ENCODE data around the gene LPGAT1. TPM values are rescaled to one million over a fixed set of nuclear protein-coding genes. Genes with fewer than 3 reads are reported as not detected.
A peak's percentile ranks its signal among the peaks of the same experiment; 100 is the strongest.

The LPGAT1 gene
- total RNA-seq, 4 donors from 2014 or later = 49.0 to 76.2 (median 62.2) TPM

DNA sequence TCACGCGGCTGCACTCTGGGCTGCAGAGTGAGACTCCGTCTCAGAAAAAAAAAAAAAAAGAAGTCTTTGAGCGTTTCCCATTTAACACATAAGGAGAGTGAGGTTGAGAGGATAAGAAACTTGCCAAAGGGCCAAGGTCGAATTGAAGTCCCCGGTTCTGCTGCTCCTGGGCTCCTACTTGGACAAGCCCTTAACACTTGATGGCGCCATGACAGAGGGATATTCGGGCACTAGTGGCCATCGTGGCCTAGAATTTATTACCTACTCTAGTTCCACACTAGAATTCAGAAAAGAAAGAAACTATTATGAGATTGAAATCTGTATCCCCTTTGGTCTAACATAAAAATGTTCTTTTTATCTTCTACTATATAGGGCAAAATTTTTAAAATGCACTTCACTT, 89.4 kb downstream of the LPGAT1 start:
- intact Hi-C loops (cut with DNase I) = no loop called here
- Histone ChIP-seq H3K9me3 (no peaks in the 10 kb centered on the region), H3K36me3 (peaks cover 0 to 8% (median 0%) of the 10 kb centered on the region in 4 donors), H3K27me3 (peaks cover 0 to 8% (median 0%) of the 10 kb centered on the region in 4 donors), H3K4me3 (no peak overlapping the region), H3K27ac (replicated peaks in 1 of 4) (no peak overlapping the region), H3K4me1 (no peaks in the 10 kb centered on the region)
- 73% methylated on average over 9 of the region's 9 CpGs for WGBS
- TF ChIP-seq POLR2A (IDR thresholded peaks at IDR 0.05; ENCODE audit: low read depth) (no peak), EP300 (IDR thresholded peaks at IDR 0.05) (no peak), POLR2AphosphoS5 (IDR thresholded peaks at IDR 0.05) (no peak)
- TF ChIP-seq, protein P1, sequence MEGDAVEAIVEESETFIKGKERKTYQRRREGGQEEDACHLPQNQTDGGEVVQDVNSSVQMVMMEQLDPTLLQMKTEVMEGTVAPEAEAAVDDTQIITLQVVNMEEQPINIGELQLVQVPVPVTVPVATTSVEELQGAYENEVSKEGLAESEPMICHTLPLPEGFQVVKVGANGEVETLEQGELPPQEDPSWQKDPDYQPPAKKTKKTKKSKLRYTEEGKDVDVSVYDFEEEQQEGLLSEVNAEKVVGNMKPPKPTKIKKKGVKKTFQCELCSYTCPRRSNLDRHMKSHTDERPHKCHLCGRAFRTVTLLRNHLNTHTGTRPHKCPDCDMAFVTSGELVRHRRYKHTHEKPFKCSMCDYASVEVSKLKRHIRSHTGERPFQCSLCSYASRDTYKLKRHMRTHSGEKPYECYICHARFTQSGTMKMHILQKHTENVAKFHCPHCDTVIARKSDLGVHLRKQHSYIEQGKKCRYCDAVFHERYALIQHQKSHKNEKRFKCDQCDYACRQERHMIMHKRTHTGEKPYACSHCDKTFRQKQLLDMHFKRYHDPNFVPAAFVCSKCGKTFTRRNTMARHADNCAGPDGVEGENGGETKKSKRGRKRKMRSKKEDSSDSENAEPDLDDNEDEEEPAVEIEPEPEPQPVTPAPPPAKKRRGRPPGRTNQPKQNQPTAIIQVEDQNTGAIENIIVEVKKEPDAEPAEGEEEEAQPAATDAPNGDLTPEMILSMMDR (IDR thresholded peaks at IDR 0.05) = no peak
- peak; percentile 7 for DNase-seq (ENCODE audit: extremely low spot score)

DNA sequence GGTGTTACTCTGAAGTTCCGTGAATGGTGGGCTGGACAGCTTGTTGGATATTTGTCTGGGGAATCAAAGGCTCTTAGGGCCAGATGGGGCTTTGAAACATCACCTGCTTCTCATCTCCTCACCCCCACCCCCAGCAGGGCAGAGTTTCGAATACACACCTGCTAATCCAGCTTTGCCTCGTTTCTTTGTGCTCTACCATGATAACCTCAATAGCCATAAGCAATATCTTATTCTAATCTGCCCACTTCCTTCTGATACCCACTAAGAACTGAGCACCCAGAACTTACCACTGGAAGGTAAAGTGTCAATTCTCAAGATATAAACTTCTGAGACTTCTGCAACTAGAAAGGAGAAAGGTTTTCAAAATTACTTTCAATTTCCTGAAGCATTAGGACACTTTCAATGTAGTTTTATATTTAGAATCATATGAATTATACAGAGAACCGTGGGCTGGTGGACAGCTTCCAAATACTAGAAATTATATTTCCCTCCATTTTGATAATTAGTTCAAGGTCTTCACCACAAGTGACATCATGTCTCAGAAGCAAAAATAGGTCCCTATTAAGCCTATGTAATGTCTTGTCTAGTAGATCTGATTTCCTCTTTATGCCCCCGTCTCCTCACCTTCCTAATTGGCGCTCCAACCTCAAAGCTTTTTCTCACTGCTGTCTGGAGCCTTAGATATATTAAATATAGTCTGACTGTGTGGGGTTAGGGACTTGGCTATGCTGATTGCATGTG, 90.7 kb downstream of the LPGAT1 start:
- Histone ChIP-seq H3K9me3 (no peaks in the 10 kb centered on the region), H3K4me1 (peaks cover 0 to 5% (median 0%) of the 10 kb centered on the region in 4 donors), H3K36me3 (no peaks in the 10 kb centered on the region), H3K4me3 (no peak overlapping the region), H3K27me3 (peaks cover 0 to 8% (median 0%) of the 10 kb centered on the region in 4 donors), H3K27ac (replicated peaks in 1 of 4) (no peak overlapping the region)
- no peak for DNase-seq (ENCODE audit: extremely low spot score)
- 57% methylated on average over 5 of the region's 6 CpGs for WGBS
- TF ChIP-seq EP300 (IDR thresholded peaks at IDR 0.05) = no peak
- TF ChIP-seq, protein P1 (IDR thresholded peaks at IDR 0.05) = no peak
- no peak for TF ChIP-seq POLR2A (IDR thresholded peaks at IDR 0.05; ENCODE audit: low read depth)
- TF ChIP-seq POLR2AphosphoS5 (IDR thresholded peaks at IDR 0.05) = no peak
- intact Hi-C loops (cut with DNase I) = no loop called here

DNA sequence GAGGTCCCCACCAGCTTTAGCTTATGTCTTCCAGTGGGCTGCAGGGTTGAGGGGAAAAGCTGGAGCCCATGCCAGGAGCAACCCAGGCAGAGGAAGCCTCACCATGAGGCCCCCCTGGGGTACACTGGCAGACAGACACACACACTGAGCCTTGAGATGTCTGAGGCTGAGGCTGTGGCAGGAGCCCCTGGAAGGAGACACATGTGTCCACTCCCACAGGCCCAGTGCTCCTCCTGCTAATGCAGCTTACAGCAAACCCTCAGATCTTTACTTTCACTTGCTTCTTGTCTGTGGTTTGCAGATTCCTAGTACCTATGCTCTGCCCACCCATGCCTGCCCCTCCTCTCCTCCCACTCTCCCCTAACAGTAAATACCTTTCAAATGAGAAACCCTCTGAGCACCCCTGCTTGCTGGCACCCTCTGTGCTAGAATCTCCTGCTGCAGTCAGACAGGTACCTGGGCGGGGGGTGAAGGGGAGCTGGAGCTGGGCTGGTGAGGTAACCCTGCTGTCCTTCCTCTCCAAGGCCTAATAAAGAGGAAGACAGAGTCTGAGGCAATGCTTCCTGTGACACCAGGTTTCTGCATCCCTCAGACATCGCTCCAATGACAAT, 91.8 kb downstream of the LPGAT1 start:
- intact Hi-C loops (cut with DNase I) = no loop called here

DNA sequence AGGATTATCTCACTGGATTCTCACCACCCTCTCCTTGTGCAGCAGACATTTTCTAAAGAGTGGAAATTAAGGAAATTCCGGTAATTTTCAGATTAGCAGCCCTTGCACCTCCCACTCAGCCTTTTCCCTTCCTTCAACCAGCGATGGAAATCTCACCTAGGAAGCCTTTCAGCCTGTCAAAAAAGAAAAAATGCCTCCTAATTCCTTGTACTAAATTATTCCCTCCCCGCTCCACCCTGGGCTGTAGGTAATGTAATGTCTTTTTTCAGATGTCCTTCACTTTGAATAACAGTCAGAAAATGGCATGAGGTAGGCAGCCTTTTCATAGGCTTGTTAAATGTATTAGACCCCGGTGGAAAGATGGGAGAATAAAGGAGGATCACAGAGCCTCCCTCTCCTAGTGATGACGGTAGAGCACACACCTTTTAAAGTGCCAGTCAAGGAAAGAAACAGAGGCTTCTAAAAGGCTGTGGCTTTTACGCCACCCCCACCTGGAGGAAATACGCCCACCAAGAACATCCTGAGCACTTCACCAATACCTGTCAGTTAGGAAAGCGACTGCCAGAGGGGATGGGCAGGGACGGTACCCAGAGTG, 92.4 kb downstream of the LPGAT1 start:
- H3K27ac ChIP-seq (replicated peaks in 1 of 4) = no peak overlapping the region
- whole genome bisulfite sequencing = 78% methylated on average over 8 of the region's 9 CpGs
- H3K27me3 ChIP-seq = peaks cover 0 to 8% (median 0%) of the 10 kb centered on the region in 4 donors
- peaks cover 0 to 5% (median 0%) of the 10 kb centered on the region in 4 donors for H3K4me1 ChIP-seq
- DNase-seq (ENCODE audit: extremely low spot score) = peak; percentile 42
- intact Hi-C loops (cut with DNase I) = no loop called here
- TF ChIP-seq, protein P1 (IDR thresholded peaks at IDR 0.05) = no peak
- TF ChIP-seq POLR2A (IDR thresholded peaks at IDR 0.05; ENCODE audit: low read depth) = no peak
- no peak for TF ChIP-seq EP300 (IDR thresholded peaks at IDR 0.05)
- no peak for TF ChIP-seq POLR2AphosphoS5 (IDR thresholded peaks at IDR 0.05)
- no peak overlapping the region for H3K4me3 ChIP-seq
- H3K9me3 ChIP-seq = no peaks in the 10 kb centered on the region
- H3K36me3 ChIP-seq = no peaks in the 10 kb centered on the region

More for the DNA sequence above, 91.8 kb downstream of the LPGAT1 start:
- H3K4me1 ChIP-seq = peaks cover 0 to 5% (median 0%) of the 10 kb centered on the region in 4 donors
- DNase-seq (ENCODE audit: extremely low spot score) = peak; percentile 86
- TF ChIP-seq, protein P1 (IDR thresholded peaks at IDR 0.05) = no peak
- no peak for TF ChIP-seq POLR2AphosphoS5 (IDR thresholded peaks at IDR 0.05)
- TF ChIP-seq EP300 (IDR thresholded peaks at IDR 0.05) = no peak
- no peak for TF ChIP-seq POLR2A (IDR thresholded peaks at IDR 0.05; ENCODE audit: low read depth)
- H3K36me3 ChIP-seq = no peaks in the 10 kb centered on the region
- H3K27ac ChIP-seq (replicated peaks in 1 of 4) = no peak overlapping the region
- H3K9me3 ChIP-seq = no peaks in the 10 kb centered on the region
- peaks cover 0 to 8% (median 0%) of the 10 kb centered on the region in 4 donors for H3K27me3 ChIP-seq
- H3K4me3 ChIP-seq = no peak overlapping the region
- WGBS = 77% methylated on average over 2 of the region's 2 CpGs

Measured in esophagus muscularis mucosa (tissue), 4 donors.